ENCODE measurements around the gene NR6A1.

Gene NR6A1

GRCh38 chr9:124500796-124501611 is 270.1 kb downstream of the NR6A1 start:
- no peak for DNase-seq

GRCh38 chr9:124500028-124500795 is 270.9 kb downstream of the NR6A1 start:
- DNase-seq = no peak

- DNase-seq = no peak
These were observed 271.9 kb downstream of the NR6A1 start for GRCh38 chr9:124499216-124499615.

GRCh38 chr9:124498499-124499146 is 272.5 kb downstream of the NR6A1 start:
- DNase-seq = no peak

- no peak for DNase-seq
These were observed 273.1 kb downstream of the NR6A1 start for GRCh38 chr9:124498040-124498439.

- no peak for DNase-seq
These were observed 273.7 kb downstream of the NR6A1 start for GRCh38 chr9:124497441-124497840.

GRCh38 chr9:124496463-124496862 is 274.6 kb downstream of the NR6A1 start:
- DNase-seq = no peak

- DNase-seq = no peak
These were observed 275.0 kb downstream of the NR6A1 start for GRCh38 chr9:124496075-124496449.

GRCh38 chr9:124495126-124496074 is 275.7 kb downstream of the NR6A1 start:
- DNase-seq = no peak

GRCh38 chr9:124493794-124494479 is 277.2 kb downstream of the NR6A1 start:
- no peak for DNase-seq

- DNase-seq = no peak
These were observed 277.9 kb downstream of the NR6A1 start for GRCh38 chr9:124493218-124493617.

GRCh38 chr9:124492818-124493217 is 278.3 kb downstream of the NR6A1 start:
- no peak for DNase-seq

GRCh38 chr9:124491049-124491975 is 279.8 kb downstream of the NR6A1 start:
- no peak for DNase-seq

GRCh38 chr9:124490004-124490403 is 281.1 kb downstream of the NR6A1 start:
- DNase-seq = no peak

- no peak for DNase-seq
These were observed 281.9 kb downstream of the NR6A1 start for GRCh38 chr9:124489222-124489621.

- DNase-seq = no peak
These were observed 282.4 kb downstream of the NR6A1 start for GRCh38 chr9:124488641-124489210.

- no peak for DNase-seq
These were observed 283.6 kb downstream of the NR6A1 start for GRCh38 chr9:124487260-124488182.

GRCh38 chr9:124486778-124487259 is 284.3 kb downstream of the NR6A1 start:
- DNase-seq = no peak

GRCh38 chr9:124485936-124486335 is 285.2 kb downstream of the NR6A1 start:
- no peak for DNase-seq

Measured in C1 segment of cervical spinal cord (tissue), 14 donors.